ENCODE data around the gene GDPD1.
"Not testable (repeated sequence)": the region's sequence is repeated elsewhere in the genome, so short reads cannot be mapped to it uniquely, and the experiment has no call there.

The GDPD1 gene

GRCh38 chr17:59220328-59221158 is at the start of gene GDPD1:
GDPD1 (plus strand) TSS chr17:59220511; CDS start chr17:59220610, 99 bp downstream.
- peak; percentile 97 for DNase-seq

GRCh38 chr17:59172436-59173004 is 47.8 kb upstream of the GDPD1 start:
- no peak for DNase-seq

GRCh38 chr17:59174671-59175070 is 45.6 kb upstream of the GDPD1 start:
- DNase-seq = no peak

GRCh38 chr17:59175076-59175475 is 45.2 kb upstream of the GDPD1 start:
- DNase-seq = no peak

- no peak for DNase-seq
Measured at GRCh38 chr17:59178266-59178985, 41.9 kb upstream of the GDPD1 start.

GRCh38 chr17:59179601-59180000 is 40.7 kb upstream of the GDPD1 start:
- not testable (repeated sequence) for DNase-seq

- DNase-seq = no peak
Measured at GRCh38 chr17:59180626-59181025, 39.7 kb upstream of the GDPD1 start.

- no peak for DNase-seq
Measured at GRCh38 chr17:59181481-59181880, 38.8 kb upstream of the GDPD1 start.

- no peak for DNase-seq
Measured at GRCh38 chr17:59185997-59186396, 34.3 kb upstream of the GDPD1 start.

GRCh38 chr17:59186850-59187249 is 33.5 kb upstream of the GDPD1 start:
- DNase-seq = no peak

- DNase-seq = no peak
Measured at GRCh38 chr17:59190806-59191205, 29.5 kb upstream of the GDPD1 start.

- DNase-seq = no peak
Measured at GRCh38 chr17:59193336-59193862, 26.9 kb upstream of the GDPD1 start.

GRCh38 chr17:59199398-59199797 is 20.9 kb upstream of the GDPD1 start:
- DNase-seq = no peak

- DNase-seq = no peak
Measured at GRCh38 chr17:59202320-59202719, 18.0 kb upstream of the GDPD1 start.

GRCh38 chr17:59219370-59219769 is 941 bp upstream of the GDPD1 start:
- DNase-seq = no peak

- no peak for DNase-seq
Measured at GRCh38 chr17:59219992-59220327, 351 bp upstream of the GDPD1 start.

- no peak for DNase-seq
Measured at GRCh38 chr17:59221159-59221847, 992 bp downstream of the GDPD1 start.

- DNase-seq = no peak
Measured at GRCh38 chr17:59223813-59224212, 3.5 kb downstream of the GDPD1 start.

GRCh38 chr17:59228588-59228987 is 8.3 kb downstream of the GDPD1 start:
- not testable (repeated sequence) for DNase-seq

GRCh38 chr17:59230764-59231163 is 10.5 kb downstream of the GDPD1 start:
- no peak for DNase-seq

- no peak for DNase-seq
Measured at GRCh38 chr17:59234631-59235030, 14.3 kb downstream of the GDPD1 start.

- no peak for DNase-seq
Measured at GRCh38 chr17:59238906-59239305, 18.6 kb downstream of the GDPD1 start.

GRCh38 chr17:59244081-59244480 is 23.8 kb downstream of the GDPD1 start:
- no peak for DNase-seq

Data from NCI-H345 (cell line).